HG03378 (cell line): ENCODE measurements around the gene SRRD.

ENCODE experiments used
- ATAC-seq: cut with Tn5 transposase; IDR thresholded peaks from one replicate; pipeline ENCODE4 v1.9.1; 2021; ENCODE audit warnings: mild to moderate bottlenecking, moderate library complexity; ENCODE audit not compliant: unreplicated experiment

The SRRD gene

GRCh38 chr22:26481694-26482093, 2.0 kb upstream of the SRRD start:
- ATAC-seq = no peak

GRCh38 chr22:26482161-26482560, 1.5 kb upstream of the SRRD start:
- ATAC-seq = no peak

- ATAC-seq = no peak
Measured at GRCh38 chr22:26483043-26483438, 636 bp upstream of the SRRD start.

DNA sequence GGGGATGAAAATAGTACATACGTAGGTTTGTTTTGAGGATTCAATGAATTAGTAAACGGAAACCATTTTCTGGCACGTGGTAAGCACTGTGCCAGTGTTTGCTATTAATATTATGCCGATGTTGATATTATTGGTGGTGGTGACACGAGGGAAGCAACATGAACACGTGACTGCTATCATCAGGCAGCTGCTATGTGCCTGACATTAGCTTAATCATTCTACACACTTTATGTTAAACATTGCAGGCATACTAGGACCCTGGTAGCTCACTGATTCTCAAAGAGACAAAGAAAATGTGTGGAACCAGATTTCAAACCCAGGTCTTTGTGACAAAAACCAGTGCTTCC, 656 bp downstream of the SRRD start:
- no peak for ATAC-seq

DNA sequence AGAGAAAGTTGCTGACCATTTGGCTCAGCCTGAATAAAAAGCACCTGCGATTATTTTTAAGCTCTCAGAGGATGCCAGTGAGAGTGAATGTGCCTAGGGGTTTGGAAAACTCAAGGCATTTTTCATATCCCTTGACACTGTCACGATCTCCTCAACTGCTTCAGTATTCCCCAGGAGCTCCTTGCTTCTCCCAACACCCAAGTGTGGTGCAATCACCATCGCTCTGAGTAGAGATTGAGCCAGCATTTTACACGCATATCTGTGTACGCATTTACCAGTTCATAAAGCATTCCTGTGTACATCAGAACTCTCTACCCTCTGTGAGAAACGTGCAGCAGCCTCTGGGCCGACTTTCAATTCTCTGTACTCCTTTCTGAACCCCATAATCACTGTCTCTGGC, 1.3 kb downstream of the SRRD start:
- ATAC-seq = no peak

- no peak for ATAC-seq
Measured at GRCh38 chr22:26485806-26486390, 2.2 kb downstream of the SRRD start.

GRCh38 chr22:26486394-26486793, 2.7 kb downstream of the SRRD start:
- no peak for ATAC-seq

DNA sequence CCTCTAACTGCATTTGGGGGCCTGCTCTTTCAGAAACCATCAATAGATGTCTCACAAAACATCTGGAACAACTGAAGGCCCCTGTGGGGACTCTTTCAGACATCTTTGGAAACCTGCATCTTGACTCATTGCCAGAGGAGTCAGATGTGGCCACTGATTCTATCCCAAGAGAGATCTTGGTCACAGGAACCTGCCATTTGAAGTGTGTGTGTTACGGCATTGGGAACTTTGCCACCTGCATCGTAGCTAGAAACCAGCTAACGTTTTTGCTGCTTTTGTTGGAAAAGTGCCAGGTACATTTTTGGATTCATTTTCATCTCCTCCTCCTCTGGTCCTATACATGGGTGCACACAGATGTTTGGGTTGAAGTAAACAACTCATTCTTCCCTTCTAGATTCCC, 4.3 kb downstream of the SRRD start:
- ATAC-seq = no peak

- ATAC-seq = no peak
Measured at GRCh38 chr22:26489447-26490036, 5.9 kb downstream of the SRRD start.

- no peak for ATAC-seq
Measured at GRCh38 chr22:26492220-26492619, 8.5 kb downstream of the SRRD start.

- ATAC-seq = no peak
Measured at GRCh38 chr22:26494506-26494905, 10.8 kb downstream of the SRRD start.

- ATAC-seq = no peak
Measured at GRCh38 chr22:26496456-26496855, 12.8 kb downstream of the SRRD start.

DNA sequence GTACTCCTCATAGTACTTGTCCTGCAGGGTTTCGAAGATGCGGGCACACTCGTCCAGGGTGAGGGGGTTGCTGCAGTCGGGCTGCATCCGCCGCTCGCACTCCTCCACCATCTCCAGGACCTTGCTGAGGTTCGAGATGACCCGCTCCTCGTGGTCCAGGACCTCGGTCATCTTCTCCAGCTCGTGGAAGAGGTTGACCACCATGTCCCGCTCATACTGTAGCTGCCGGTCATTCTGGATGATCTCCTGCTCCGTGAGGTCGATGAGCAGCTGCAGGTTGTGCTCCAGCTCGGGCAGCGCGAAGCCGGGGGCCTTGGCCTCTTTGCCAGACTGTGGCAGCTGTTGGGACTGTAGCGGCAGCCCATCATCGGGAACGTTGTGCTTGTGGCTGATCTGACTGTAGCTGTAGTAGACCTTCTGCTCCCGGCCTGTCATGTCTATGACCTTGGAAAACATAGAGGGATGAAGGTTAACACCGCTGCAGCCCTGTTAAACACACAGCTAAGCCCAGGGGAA, 15.6 kb downstream of the SRRD start:
- ATAC-seq = no peak

- no peak for ATAC-seq
Measured at GRCh38 chr22:26501996-26502395, 18.3 kb downstream of the SRRD start.

DNA sequence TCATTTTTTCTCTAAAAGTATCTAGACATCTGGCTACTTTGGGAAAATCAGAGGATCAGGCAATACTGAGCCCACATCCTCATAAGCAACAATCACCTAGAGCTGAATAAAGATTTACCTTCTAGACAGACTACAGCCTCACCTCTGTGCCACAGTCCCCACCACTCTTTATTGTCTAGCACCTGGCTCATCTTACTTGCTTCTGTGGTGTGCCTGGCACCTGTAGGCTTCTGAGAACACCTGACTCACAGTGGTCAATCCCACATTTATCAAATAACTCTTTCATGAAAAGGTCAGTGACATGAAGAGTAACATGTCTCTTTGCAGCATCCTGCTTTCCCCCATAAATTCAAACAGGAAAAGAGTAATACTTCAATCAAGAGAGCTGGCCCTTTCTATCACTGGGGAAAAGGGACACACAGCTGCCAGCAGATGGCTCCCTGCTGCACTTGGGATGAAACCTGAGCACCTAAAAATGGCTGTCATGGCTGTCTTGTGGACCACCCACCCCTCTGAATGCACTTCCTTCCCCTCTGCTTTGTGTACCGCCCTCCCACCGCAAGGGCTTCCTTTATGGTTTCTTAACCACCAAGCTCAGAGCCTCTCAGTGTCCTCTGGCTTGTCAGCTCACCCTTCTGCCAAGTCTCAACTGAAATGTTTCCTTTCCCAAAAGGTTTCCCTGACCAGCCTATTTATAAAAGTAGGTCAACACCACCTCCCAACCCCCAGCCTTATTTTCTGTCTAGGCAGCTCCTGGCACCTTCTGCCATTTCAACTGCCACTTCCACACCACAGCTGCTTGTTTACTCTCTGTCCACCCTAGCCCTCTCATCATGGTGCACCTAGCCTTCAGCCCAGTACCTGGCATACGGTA, 19.2 kb downstream of the SRRD start:
- no peak for ATAC-seq

GRCh38 chr22:26503758-26504157, 20.1 kb downstream of the SRRD start:
- no peak for ATAC-seq

DNA sequence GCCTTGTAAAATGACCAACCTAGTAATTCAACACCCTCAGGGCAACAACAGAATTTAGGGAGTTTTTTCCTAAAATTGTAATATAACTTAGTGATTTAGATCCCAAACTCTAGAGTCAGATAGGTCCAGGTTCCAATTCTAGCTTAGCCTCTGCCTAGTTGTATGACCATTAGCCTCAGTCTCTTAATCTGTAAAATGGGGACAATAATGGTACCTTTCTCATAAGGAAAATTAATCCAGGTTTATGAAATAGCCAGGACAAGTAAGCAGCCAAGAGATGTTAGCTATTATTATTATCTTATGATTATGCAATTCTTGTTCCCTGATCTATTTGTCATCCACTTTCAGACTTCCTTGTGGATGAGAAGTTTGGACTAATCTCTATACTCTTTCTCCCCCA, 24.5 kb downstream of the SRRD start:
- no peak for ATAC-seq

- peak; percentile 83 for ATAC-seq
Measured at GRCh38 chr22:26512149-26512793, 28.6 kb downstream of the SRRD start, which contains the start of gene TFIP11. TSS of gene TFIP11 (minus strand) at chr22:26512473. CDS start at chr22:26510272, 2,201 bp downstream.

DNA sequence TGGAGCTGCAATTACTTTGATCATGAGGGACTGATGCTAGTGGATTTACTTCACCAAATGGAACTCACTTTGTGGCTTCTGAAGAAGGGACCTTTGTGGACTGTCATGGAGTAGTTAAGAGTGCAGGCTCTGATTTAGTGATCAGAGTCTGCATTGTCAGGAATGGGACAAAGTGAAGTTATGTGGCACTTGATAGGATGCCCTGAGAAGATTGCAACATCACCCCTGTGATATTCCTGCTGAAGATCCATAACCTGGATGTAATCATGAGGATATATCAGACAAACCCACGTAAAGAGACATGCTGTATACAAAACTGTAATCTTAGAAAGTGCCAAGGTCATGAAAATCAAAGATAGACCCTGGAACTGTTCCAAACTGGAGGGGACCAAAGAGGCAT, 30.2 kb downstream of the SRRD start:
- ATAC-seq = no peak

GRCh38 chr22:26514419-26515161, 30.9 kb downstream of the SRRD start:
- no peak for ATAC-seq

DNA sequence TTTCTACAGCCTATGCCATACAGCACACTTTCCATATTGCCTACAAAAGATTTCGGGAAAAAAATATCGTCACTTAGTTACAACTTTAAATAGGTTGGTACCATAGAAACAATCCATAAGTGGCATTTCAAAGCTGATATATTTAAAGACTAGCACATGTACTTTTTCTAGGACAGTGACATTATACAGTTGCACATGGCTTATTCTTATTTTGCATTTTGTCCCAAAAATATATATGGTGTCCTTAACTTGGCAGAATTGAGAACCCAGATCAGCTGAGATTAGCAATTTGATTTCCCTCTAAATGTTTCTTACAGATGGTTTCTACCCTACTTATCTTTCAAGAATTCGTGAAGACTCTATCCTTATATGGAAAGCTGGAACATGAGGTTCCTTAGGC, 32.3 kb downstream of the SRRD start:
- ATAC-seq = no peak
